Right cardiac atrium (tissue), 5 donors: ENCODE results near the gene NME7. TPM values are rescaled to one million over a fixed set of nuclear protein-coding genes. Genes with fewer than 3 reads are reported as not detected.

ENCODE experiments used
- ATAC-seq, 2 donors: fragments of 200-7000 bp; cut with Tn5 transposase; one replicate each; pipeline versions ENCODE4 v1.8.0 to v1.9.1; 2020; ENCODE audit warnings: moderate library complexity in 2 of 2, mild to moderate bottlenecking in 1 of 2
- DNase-seq, 3 donors: peaks; one replicate each; pipeline ENCODE4 v3.0.0-alpha.2; 2020
- H3K27ac ChIP-seq: one replicate; pipeline ENCODE4 v1.5.1; 2013; ENCODE audit warnings: mild to moderate bottlenecking, low read length, control low read depth, moderate library complexity
- H3K27me3 ChIP-seq: one replicate; pipeline ENCODE4 v1.6.1; 2013; ENCODE audit not compliant: control insufficient read depth, insufficient read depth
- H3K4me1 ChIP-seq: one replicate; pipeline ENCODE4 v1.6.1; 2013; ENCODE audit warnings: low read length; ENCODE audit not compliant: control insufficient read depth, insufficient read depth
- H3K4me3 ChIP-seq: one replicate; pipeline ENCODE4 v1.5.1; 2013; ENCODE audit warnings: low read length, control low read depth
- H3K9me3 ChIP-seq: one replicate; pipeline ENCODE4 v1.6.1; 2013; ENCODE audit warnings: low read length; ENCODE audit not compliant: control insufficient read depth
- WGBS: extraction: QIAGEN DNeasy Blood & Tissue Kit; methylation state at CpG from one replicate; pipeline ENCODE4 v1.1.7; 2013; 5-methylcytosine and 5-hydroxymethylcytosine counted together
- intact Hi-C, 4 donors: fragments of 100-400 bp; cut with DNase I; formaldehyde crosslinking; loops; one replicate each; pipeline versions ENCODE4 v1.11.0 to v1.14.0; 2022 to 2023
- polyA plus RNA-seq: library from polyadenylated mRNA; stranded (reverse); fragments of 200-250 nt; gene quantifications from one replicate; pipeline ENCODE4 v1.2.3, GENCODE V29; 2013
- total RNA-seq, 4 donors: library from RNA; stranded (reverse); fragmentation: NEBNext Ultra II Directional; extraction: Animal tissue kit (Norgen Biotek cat#: 25700); gene quantifications; one replicate each; pipeline ENCODE4 v1.2.1, GENCODE V29; 2021
- donor health status: healthy with polysubstance abuse.
- donor health status: DM: no; HTN: yes; CAD: no.
- donor health status: DM: no; HTN: no; CAD: no.
- donor health status: DM: no; HTN: yes; CAD: no; lungs with severe emphysema.
- donor health status: DM: yes; HTN: yes; CAD: no.

NME7 gene
- total and polyA plus RNA-seq, 5 donors: 8.7 to 15.1 (median 9.3) TPM

GRCh38 chr1:169155675-169156074 lies 211.9 kb downstream of the NME7 start:
- intact Hi-C loops: no loop called here
- ATAC-seq: peak in 1 of 2 donors; percentile 53
- Histone ChIP-seq H3K9me3 (no peaks in the 10 kb centered on the region), H3K4me3 (no peak overlapping the region), H3K27ac (no peak overlapping the region), H3K4me1 (peaks cover under 1% of the 10 kb centered on the region), H3K27me3 (no peaks in the 10 kb centered on the region)
- 62% methylated on average over 1 of the region's 1 CpG for WGBS
- DNase-seq: no peak

GRCh38 chr1:169151338-169151837 lies 216.2 kb downstream of the NME7 start:
- H3K4me3 ChIP-seq: no peak overlapping the region
- DNase-seq (no peak), ATAC-seq (peak; percentile 14 to 22)
- no peaks in the 10 kb centered on the region for H3K27me3 ChIP-seq
- WGBS: 92% methylated on average over 5 of the region's 5 CpGs
- H3K9me3 ChIP-seq: no peaks in the 10 kb centered on the region
- no peak overlapping the region for H3K27ac ChIP-seq
- intact Hi-C loops: no loop called here
- peaks cover 1% of the 10 kb centered on the region for H3K4me1 ChIP-seq

GRCh38 chr1:169150641-169151337 lies 216.8 kb downstream of the NME7 start:
- WGBS: 86% methylated on average over 4 of the region's 4 CpGs
- no peak for DNase-seq

GRCh38 chr1:169149555-169150286 lies 217.9 kb downstream of the NME7 start:
- DNase-seq (no peak), ATAC-seq (no peak)
- intact Hi-C loops: no loop called here
- no peaks in the 10 kb centered on the region for H3K9me3 ChIP-seq
- WGBS: 90% methylated on average over 2 of the region's 2 CpGs
- H3K4me3 ChIP-seq: no peak overlapping the region
- H3K27ac ChIP-seq: no peak overlapping the region
- peaks cover 1% of the 10 kb centered on the region for H3K4me1 ChIP-seq
- H3K27me3 ChIP-seq: no peaks in the 10 kb centered on the region

More at GRCh38 chr1:169150641-169151337, 216.8 kb downstream of the NME7 start:
- Histone ChIP-seq H3K27me3 (no peaks in the 10 kb centered on the region), H3K4me1 (peaks cover 1% of the 10 kb centered on the region), H3K9me3 (no peaks in the 10 kb centered on the region), H3K27ac (no peak overlapping the region), H3K4me3 (no peak overlapping the region)
- intact Hi-C loops: no loop called here
- peak; percentile 16 to 31 for ATAC-seq

GRCh38 chr1:169148472-169149252 lies 218.9 kb downstream of the NME7 start:
- Histone ChIP-seq H3K27ac (no peak overlapping the region), H3K4me3 (no peak overlapping the region), H3K27me3 (no peaks in the 10 kb centered on the region), H3K4me1 (peaks cover 1% of the 10 kb centered on the region), H3K9me3 (no peaks in the 10 kb centered on the region)
- intact Hi-C loops: no loop called here
- 88% methylated on average over 5 of the region's 5 CpGs for WGBS
- ATAC-seq (no peak), DNase-seq (no peak)

GRCh38 chr1:169146576-169147214 lies 220.9 kb downstream of the NME7 start:
- Histone ChIP-seq H3K4me3 (no peak overlapping the region), H3K27me3 (no peaks in the 10 kb centered on the region), H3K27ac (no peak overlapping the region), H3K9me3 (no peaks in the 10 kb centered on the region), H3K4me1 (peaks cover 1% of the 10 kb centered on the region)
- DNase-seq (no peak), ATAC-seq (no peak)
- 88% methylated on average over 1 of the region's 1 CpG for WGBS
- intact Hi-C loops: no loop called here

GRCh38 chr1:169144941-169145626 lies 222.5 kb downstream of the NME7 start:
- H3K27ac ChIP-seq: no peak overlapping the region
- H3K9me3 ChIP-seq: no peaks in the 10 kb centered on the region
- H3K27me3 ChIP-seq: no peaks in the 10 kb centered on the region
- WGBS: 91% methylated on average over 7 of the region's 7 CpGs
- intact Hi-C loops: no loop called here
- ATAC-seq: no peak
- DNase-seq: no peak
- H3K4me3 ChIP-seq: no peak overlapping the region
- H3K4me1 ChIP-seq: peaks cover 1% of the 10 kb centered on the region

- no peak overlapping the region for H3K4me3 ChIP-seq
- H3K9me3 ChIP-seq: no peaks in the 10 kb centered on the region
- no peak for ATAC-seq
- H3K27ac ChIP-seq: no peak overlapping the region
- DNase-seq: no peak
- no peaks in the 10 kb centered on the region for H3K27me3 ChIP-seq
- H3K4me1 ChIP-seq: peaks cover 1% of the 10 kb centered on the region
- intact Hi-C loops: no loop called here
These were observed 223.6 kb downstream of the NME7 start for GRCh38 chr1:169143984-169144383.

GRCh38 chr1:169143346-169143745 lies 224.3 kb downstream of the NME7 start:
- no peak for DNase-seq
- Histone ChIP-seq H3K27ac (no peak overlapping the region), H3K27me3 (no peaks in the 10 kb centered on the region), H3K9me3 (no peaks in the 10 kb centered on the region), H3K4me1 (no peaks in the 10 kb centered on the region), H3K4me3 (no peak overlapping the region)
- intact Hi-C loops: no loop called here
- ATAC-seq: no peak
- 86% methylated on average over 3 of the region's 3 CpGs for WGBS

- Histone ChIP-seq H3K4me1 (no peaks in the 10 kb centered on the region), H3K27me3 (no peaks in the 10 kb centered on the region), H3K27ac (no peak overlapping the region), H3K9me3 (no peaks in the 10 kb centered on the region), H3K4me3 (no peak overlapping the region)
- DNase-seq: no peak
- 66% methylated on average over 1 of the region's 1 CpG for WGBS
- intact Hi-C loops: no loop called here
- no peak for ATAC-seq
These were observed 225.5 kb downstream of the NME7 start for GRCh38 chr1:169142129-169142528.
